Measurements from ENCODE around the gene ANKRD6.

The ANKRD6 gene

DNA sequence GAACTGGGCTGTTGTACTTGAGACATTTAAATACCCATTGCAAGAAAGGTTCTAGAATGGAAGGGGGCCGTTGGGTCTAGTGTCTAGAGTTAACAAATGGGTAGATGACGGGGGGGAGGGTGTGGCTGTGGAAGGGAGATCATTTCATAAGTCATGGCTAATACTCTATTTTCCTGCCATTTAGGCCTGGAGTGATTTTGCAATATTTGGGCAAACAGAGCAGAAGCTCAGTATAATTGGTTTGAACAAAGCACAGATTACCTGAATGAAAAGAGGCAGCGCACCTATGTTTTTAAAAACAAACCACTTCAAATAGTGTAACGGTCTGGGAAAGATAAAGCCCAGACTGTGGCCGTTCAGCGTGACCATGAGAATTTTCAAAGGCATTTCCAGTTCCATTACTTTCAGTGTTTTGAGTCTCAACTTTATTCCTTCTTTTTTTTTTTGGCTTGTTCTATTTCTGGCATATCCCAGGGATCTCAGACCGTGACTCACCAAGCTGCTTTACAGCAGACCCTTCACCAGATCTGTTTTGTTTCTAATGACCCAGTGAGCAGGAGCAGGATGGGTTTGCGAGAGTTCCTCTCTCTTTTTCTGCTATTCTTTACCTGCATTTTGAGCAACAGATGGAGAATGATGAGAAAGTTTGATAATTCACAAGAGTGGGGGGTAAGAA, 131.9 kb downstream of the ANKRD6 start:
- no peak for DNase-seq (ENCODE audit: low read depth)

- no peak for DNase-seq (ENCODE audit: low read depth)
These were observed 133.3 kb downstream of the ANKRD6 start for GRCh38 chr6:89566008-89566800.

DNA sequence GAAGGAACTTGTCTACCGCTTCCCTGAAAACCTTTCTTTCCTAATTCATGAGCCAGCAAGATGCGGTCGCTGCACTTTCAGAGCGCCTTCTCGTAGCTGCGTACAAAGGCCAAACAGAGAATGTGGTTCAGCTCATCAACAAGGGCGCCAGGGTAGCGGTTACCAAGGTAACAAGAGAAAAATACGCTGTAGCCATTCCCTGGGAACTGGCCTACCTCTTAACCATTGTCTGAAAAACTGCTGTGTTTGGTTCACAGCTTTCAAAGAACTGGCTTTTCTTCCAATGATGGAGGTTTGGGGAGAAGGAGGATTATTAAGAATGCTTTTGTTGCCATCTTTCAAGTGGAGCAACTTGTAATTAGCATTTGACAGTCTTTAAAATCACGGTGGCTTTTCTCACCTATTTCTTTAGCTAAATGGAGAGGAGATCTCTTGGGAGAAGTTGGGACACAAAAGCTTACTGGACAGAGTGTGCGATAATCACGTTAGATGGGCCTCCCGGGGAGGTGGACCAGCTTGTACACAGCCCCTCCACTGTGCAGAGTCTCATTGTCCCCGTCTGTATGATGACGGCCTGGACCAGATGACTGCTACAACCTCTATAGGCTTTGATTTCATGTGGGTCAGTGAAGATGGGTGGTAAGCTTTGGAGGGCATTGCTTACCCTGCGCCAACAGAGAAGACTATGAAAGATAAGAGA, 134.1 kb downstream of the ANKRD6 start:
- DNase-seq (ENCODE audit: low read depth): no peak

- no peak for DNase-seq (ENCODE audit: low read depth)
These were observed 134.9 kb downstream of the ANKRD6 start for GRCh38 chr6:89567630-89568390.

DNA sequence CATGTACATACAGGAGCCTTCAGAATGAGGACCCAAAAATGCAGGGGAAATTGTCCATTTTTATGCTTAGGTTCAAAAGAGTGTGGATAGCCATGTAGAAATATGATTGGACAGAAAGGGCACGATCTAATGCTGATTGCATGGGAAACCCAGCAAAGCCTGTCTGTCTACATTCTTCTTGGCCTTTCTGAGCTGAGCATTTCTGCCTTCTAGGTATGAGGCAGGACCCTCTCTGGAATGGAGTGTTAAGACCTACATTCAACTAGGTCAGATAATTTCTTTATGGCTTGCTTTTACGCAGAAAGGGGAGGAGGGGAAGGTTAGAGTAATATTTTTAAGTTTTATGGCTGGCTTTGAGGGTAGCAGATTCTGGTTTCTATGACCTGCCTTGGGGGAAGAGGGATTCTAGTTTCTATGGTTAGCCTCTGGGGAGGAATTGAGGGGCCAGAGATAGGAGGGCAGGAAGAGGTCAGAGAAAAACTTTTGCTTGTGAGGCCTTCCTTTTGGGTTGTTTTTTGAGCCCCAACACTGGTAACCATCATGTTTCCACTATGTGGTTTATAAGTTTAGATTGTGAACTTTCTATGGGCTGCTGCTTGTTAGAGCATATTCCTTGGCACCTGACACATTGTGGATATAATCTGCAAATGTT, 142.1 kb downstream of the ANKRD6 start:
- DNase-seq (ENCODE audit: low read depth): no peak

- no peak for DNase-seq (ENCODE audit: low read depth)
These were observed 142.6 kb downstream of the ANKRD6 start for GRCh38 chr6:89575562-89575960.

GRCh38 chr6:89580997-89581666, 148.2 kb downstream of the ANKRD6 start:
- no peak for DNase-seq (ENCODE audit: low read depth)

- no peak for DNase-seq (ENCODE audit: low read depth)
These were observed 148.7 kb downstream of the ANKRD6 start for GRCh38 chr6:89581689-89582088.

DNA sequence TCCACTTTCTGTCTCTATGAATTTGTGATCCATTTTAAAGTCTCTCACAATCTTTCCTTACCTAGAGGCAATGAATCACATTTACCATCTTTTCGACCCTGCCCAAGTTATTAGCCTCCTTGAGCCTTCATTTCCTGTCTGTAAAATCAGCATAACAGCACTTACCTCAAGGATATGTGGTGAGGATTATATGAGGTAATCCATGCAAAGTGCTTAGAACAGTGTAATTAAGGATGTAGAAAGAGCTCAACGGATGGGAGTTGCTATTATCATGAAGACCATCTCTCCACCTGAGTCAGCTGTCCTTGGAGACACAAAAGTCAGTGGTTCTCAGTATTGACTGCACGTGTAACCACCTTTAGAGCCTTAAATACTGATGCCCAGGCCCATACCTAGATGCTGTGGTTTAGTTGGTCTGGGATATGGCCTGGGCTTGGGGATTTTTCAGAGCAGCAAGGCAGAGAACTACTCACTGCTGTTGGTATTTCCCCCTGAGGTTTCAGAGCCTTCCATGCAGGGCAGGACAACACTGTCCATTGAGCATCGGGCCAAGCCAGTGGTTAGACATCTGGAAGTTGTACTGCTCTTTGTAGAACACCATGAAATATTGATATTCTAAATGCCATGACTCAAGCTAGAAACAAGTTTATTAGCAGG, 149.8 kb downstream of the ANKRD6 start:
- no peak for DNase-seq (ENCODE audit: low read depth)

DNA sequence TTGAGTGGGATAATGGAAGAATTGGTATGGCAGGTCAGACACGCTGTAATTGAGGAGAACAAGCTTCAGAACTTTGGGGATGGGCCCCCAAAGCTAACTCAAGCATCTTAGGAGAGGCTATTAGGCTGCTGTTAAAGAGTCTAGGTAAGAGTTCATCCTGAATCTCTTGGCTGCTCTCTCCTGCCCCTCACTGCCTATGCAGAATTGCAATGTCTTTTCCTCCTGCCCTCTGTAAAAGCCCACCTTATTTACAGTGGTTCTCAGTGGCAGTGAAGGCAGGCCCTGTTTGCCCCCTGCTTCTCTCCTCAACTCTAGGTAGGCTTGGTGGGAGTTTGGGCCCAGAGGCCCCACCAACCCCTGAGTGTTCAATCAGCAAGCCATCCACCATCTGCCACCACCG, 150.6 kb downstream of the ANKRD6 start:
- DNase-seq (ENCODE audit: low read depth): no peak

GRCh38 chr6:89584539-89584938, 151.6 kb downstream of the ANKRD6 start:
- no peak for DNase-seq (ENCODE audit: low read depth)

GRCh38 chr6:89585154-89585553, 152.2 kb downstream of the ANKRD6 start:
- DNase-seq (ENCODE audit: low read depth): no peak

DNA sequence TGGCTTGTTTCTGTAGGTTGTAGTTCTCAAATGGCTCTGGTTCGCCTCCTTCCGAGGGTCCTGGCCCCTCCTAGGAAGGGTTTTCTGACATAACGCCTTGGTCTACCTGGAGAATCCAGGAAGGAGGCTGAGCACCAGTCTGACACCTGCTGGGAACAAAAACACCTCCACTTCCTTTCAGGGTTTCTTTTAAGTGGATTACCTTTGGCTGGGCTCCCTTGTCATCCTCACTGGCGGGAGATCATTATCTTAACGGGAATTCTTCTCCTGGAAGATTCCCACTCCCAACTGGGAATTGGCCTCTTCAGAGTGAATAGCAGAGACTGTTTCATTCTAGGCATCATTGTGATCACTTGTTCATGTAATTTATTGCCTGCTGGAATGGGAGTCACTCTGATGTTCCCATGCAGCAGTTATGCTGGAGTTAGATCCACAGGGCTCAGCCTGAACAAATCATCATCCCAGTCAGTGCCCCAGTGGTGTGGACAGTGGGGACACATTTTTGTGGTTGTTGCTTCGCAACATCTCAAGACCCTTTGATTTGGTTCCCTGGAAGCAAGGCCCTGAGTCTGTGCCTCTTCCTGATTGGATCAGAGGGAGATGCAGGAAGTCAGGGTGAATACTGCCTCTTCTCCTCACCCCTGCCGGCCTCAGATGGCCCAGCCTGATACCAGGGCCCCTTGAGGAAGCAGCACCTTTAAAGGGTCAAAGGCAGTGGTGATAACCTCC, 156.5 kb downstream of the ANKRD6 start:
- DNase-seq (ENCODE audit: low read depth): no peak

DNA sequence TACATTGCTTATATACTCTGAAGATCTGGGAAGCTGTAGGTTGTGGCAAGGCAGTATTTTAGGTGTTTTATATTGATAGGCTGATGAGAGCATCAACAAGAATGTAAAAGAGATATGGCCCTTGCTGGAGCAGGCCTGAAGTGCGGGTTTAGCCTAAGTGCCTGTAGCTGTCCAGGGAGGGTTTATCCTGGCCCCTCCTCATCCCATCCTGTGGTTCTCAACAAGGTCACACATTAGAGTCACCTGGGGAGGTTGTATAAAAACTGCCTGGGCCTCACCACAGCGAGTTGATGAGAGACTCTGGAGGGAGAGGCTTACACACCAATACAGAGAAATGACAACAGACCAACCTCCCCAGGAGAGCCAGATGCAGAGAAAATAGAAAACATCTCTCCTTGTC, 157.2 kb downstream of the ANKRD6 start:
- no peak for DNase-seq (ENCODE audit: low read depth)

GRCh38 chr6:89591745-89592144, 158.8 kb downstream of the ANKRD6 start:
- DNase-seq (ENCODE audit: low read depth): no peak

GRCh38 chr6:89596056-89596455, 163.1 kb downstream of the ANKRD6 start:
- DNase-seq (ENCODE audit: low read depth): no peak

GRCh38 chr6:89596484-89596883, 163.5 kb downstream of the ANKRD6 start:
- DNase-seq (ENCODE audit: low read depth): no peak

DNA sequence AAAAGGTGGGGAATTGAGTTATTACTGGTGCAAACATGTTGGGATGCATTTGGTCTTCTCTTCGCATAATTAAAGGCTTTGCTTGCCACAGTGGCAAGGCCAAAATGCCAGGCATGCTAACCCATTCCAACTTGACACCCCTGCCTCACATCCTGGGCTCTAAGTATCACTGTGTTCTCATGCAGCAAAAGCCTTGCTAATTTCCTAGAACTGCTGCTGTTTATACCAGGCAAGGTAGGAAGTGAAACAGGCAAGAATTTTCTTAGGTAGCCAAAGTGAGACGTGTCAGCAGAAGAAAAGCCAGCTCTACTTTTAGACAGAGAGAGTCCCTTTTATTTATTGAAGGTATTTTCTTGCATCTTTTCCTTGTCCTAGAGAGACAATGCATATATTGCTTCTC, 164.4 kb downstream of the ANKRD6 start:
- DNase-seq (ENCODE audit: low read depth): no peak

GRCh38 chr6:89597988-89598387, 165.0 kb downstream of the ANKRD6 start:
- no peak for DNase-seq (ENCODE audit: low read depth)

DNA sequence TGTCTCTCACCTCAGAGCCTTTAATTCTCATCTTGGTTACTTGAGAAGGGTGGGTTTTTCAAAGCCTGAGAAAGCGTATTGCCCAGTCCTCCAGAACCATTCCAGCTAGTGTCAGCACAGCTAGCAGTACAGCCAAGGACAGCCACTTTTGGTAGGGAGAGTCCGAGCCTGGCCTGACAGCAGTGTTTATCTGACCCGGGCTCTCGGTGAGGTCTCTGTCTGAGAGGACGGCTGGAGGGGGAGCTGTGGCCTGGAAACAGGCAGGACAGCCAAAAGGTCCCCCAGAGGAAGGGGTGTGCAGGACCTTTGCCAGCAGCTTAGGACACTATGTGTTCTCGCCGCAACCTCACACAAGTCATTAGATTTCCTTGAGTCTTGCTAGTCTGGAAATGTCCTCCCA, 166.8 kb downstream of the ANKRD6 start:
- DNase-seq (ENCODE audit: low read depth): no peak
